ENCODE data around the gene CAV3. TPM values are rescaled to one million over a fixed set of nuclear protein-coding genes. Genes with fewer than 3 reads are reported as not detected.

The CAV3 gene
- total and polyA plus RNA-seq, 10 of the 15 experiments (the other 5 are each of a cell fraction or from before 2014, with no cell fraction given), result not detected

DNA sequence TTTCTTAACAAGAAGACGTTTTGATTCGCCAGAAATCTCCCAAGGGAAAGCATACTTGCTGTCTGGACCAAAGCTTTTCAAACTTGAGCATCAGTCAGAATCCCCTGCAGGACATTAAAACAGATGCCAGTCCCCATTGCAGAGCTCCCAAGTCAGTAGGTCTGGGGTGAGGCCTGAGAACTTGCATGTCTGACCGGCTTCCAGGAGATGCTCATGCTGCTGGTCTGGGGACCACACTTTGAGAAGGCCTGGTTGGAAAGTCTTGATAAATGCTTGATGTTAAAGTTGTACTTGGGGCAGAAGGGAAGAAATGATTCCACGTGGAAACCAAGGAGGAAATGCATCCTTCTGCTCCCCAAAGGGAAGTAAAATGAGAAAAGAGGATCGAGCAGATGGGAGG, 24.3 kb upstream of the CAV3 start:
- Histone ChIP-seq H3K9me3 (replicated peaks; ENCODE audit: control insufficient read depth, insufficient read depth, low read length) (no peaks in the 10 kb centered on the region; the same call in 2 of the 3 replicates), H2AFZ (ENCODE audit: control insufficient read depth, low read depth, low read length) (no peak overlapping the region), H3K36me3 (ENCODE audit: control insufficient read depth in 2 of 2, insufficient read depth in 2 of 2, low read length in 1 of 2) (no peaks in the 10 kb centered on the region), H3K27me3 (replicated peaks in 1 of 2; ENCODE audit: control insufficient read depth in 2 of 2, insufficient read depth in 2 of 2, low read length in 1 of 2) (peaks cover 0 to 3% of the 10 kb centered on the region in 2 experiments; a peak in 1 of 4 replicates), H3K4me3 (no peak overlapping the region), H4K20me1 (ENCODE audit: control insufficient read depth, insufficient read depth) (no peaks in the 10 kb centered on the region), H3K9ac (ENCODE audit: control insufficient read depth, insufficient read depth, low read length) (no peak overlapping the region), H3K4me1 (ENCODE audit: control insufficient read depth, insufficient read depth, low read length) (no peaks in the 10 kb centered on the region), H3K4me2 (ENCODE audit: control insufficient read depth, insufficient read depth) (no peak overlapping the region), H3K79me2 (ENCODE audit: control insufficient read depth, insufficient read depth, low read length) (no peaks in the 10 kb centered on the region), H3K27ac (ENCODE audit: control insufficient read depth, insufficient read depth) (no peak overlapping the region)
- ChIA-PET POLR2A (no interaction called here), SMC1A (ENCODE audit: uncharacterized antibody, unreplicated experiment) (no interaction called here), RAD21 (ENCODE audit: unreplicated experiment) (no interaction called here), CTCF (no interaction called here)
- no peak for ATAC-seq
- in situ Hi-C loops (cut with MboI), result no loop called here
- intact Hi-C loops (cut with micrococcal nuclease; ENCODE audit: unreplicated experiment), result no loop called here
- no TSS peak for BruUV-seq (replicated peaks)
- WGBS (ENCODE audit: insufficient coverage, insufficient replicate concordance, low lambda C conversion rate, missing lambda C conversion rate), result 6% methylated on average over 5 of the region's 5 CpGs
- TF ChIP-seq MTA2 (IDR thresholded peaks at IDR 0.05; ENCODE audit: low read depth), result no peak
- no peak for DNase-seq (ENCODE audit: low read depth, low spot score)
- FAIRE-seq, result no peak

- Histone ChIP-seq H3K9ac (ENCODE audit: control insufficient read depth, insufficient read depth, low read length) (no peak overlapping the region), H3K4me1 (ENCODE audit: control insufficient read depth, insufficient read depth, low read length) (no peaks in the 10 kb centered on the region), H3K9me3 (replicated peaks; ENCODE audit: control insufficient read depth, insufficient read depth, low read length) (no peaks in the 10 kb centered on the region; the same call in 2 of the 3 replicates), H3K79me2 (ENCODE audit: control insufficient read depth, insufficient read depth, low read length) (no peaks in the 10 kb centered on the region), H3K36me3 (ENCODE audit: control insufficient read depth in 2 of 2, insufficient read depth in 2 of 2, low read length in 1 of 2) (no peaks in the 10 kb centered on the region), H3K4me3 (no peak overlapping the region), H3K27me3 (replicated peaks in 1 of 2; ENCODE audit: control insufficient read depth in 2 of 2, insufficient read depth in 2 of 2, low read length in 1 of 2) (peaks cover 0 to 3% of the 10 kb centered on the region in 2 experiments; a peak in 1 of 4 replicates), H3K4me2 (ENCODE audit: control insufficient read depth, insufficient read depth) (no peak overlapping the region), H2AFZ (ENCODE audit: control insufficient read depth, low read depth, low read length) (no peak overlapping the region), H3K27ac (ENCODE audit: control insufficient read depth, insufficient read depth) (no peak overlapping the region), H4K20me1 (ENCODE audit: control insufficient read depth, insufficient read depth) (no peaks in the 10 kb centered on the region)
- ChIA-PET CTCF (no interaction called here), SMC1A (ENCODE audit: uncharacterized antibody, unreplicated experiment) (no interaction called here), POLR2A (no interaction called here), RAD21 (ENCODE audit: unreplicated experiment) (no interaction called here)
- TF ChIP-seq POU2F2 (IDR thresholded peaks at IDR 0.05; ENCODE audit: borderline replicate concordance, low read depth, low read length) (no peak), SMAD1 (IDR thresholded peaks at IDR 0.05; ENCODE audit: low read depth, partially characterized antibody) (no peak)
- BruUV-seq (replicated peaks), result no TSS peak
- in situ Hi-C loops (cut with MboI), result no loop called here
- DNase-seq (ENCODE audit: low read depth, low spot score), result no peak
- intact Hi-C loops (cut with micrococcal nuclease; ENCODE audit: unreplicated experiment), result no loop called here
- no peak for FAIRE-seq
- WGBS (ENCODE audit: insufficient coverage, insufficient replicate concordance, low lambda C conversion rate, missing lambda C conversion rate), result 44% methylated on average over 8 of the region's 8 CpGs
- ATAC-seq, result no peak
Observed at GRCh38 chr3:8709801-8710507, 23.6 kb upstream of the CAV3 start.
